ENCODE results near the gene DMXL2. TPM values are rescaled to one million over a fixed set of nuclear protein-coding genes. Genes with fewer than 3 reads are reported as not detected.
A peak's percentile ranks its signal among the peaks of the same experiment; 100 is the strongest.

The DMXL2 gene
- total and polyA plus RNA-seq, 9 of the 15 experiments (the other 6 are each of a cell fraction or from before 2014, with no cell fraction given), result 9.3 to 57.7 (median 30.7) TPM

- TF ChIP-seq NFE2 (IDR thresholded peaks at IDR 0.05; ENCODE audit: low read depth) (0 out of 2 replicates have a peak, but pooled peaks have one; percentile 6), RFX5 (IDR thresholded peaks at IDR 0.05; ENCODE audit: low read depth, low read length) (no peak), NFATC3 (IDR thresholded peaks at IDR 0.05) (no peak), TRIM24 (IDR thresholded peaks at IDR 0.05) (0 out of 4 replicates have a peak, but pooled peaks of 1 of the 2 experiments have one; percentile 9), TAF7 (tag; IDR thresholded peaks at IDR 0.05) (0 out of 2 replicates have a peak, but pooled peaks have one; percentile 16), MTA2 (IDR thresholded peaks at IDR 0.05; ENCODE audit: low read depth) (no peak), NCOA1 (IDR thresholded peaks at IDR 0.05; ENCODE audit: low read depth) (no peak), NFIX (CRISPR knock-in tag; IDR thresholded peaks at IDR 0.05; ENCODE audit: low read depth) (no peak), KAT7 (CRISPR knock-in tag; IDR thresholded peaks at IDR 0.05; ENCODE audit: borderline replicate concordance) (no peak), MYC (IDR thresholded peaks at IDR 0.05; ENCODE audit: low read depth, low read length) (no peak), MYC (CRISPR knock-in tag; IDR thresholded peaks at IDR 0.05; ENCODE audit: borderline replicate concordance, low read depth) (no peak), POLR2G (IDR thresholded peaks at IDR 0.05; ENCODE audit: low read depth, low read length) (no peak), HOXB6 (CRISPR knock-in tag; IDR thresholded peaks at IDR 0.05; ENCODE audit: borderline replicate concordance) (no peak)
- TF ChIP-seq, protein P1, sequence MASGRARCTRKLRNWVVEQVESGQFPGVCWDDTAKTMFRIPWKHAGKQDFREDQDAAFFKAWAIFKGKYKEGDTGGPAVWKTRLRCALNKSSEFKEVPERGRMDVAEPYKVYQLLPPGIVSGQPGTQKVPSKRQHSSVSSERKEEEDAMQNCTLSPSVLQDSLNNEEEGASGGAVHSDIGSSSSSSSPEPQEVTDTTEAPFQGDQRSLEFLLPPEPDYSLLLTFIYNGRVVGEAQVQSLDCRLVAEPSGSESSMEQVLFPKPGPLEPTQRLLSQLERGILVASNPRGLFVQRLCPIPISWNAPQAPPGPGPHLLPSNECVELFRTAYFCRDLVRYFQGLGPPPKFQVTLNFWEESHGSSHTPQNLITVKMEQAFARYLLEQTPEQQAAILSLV (tag; IDR thresholded peaks at IDR 0.05), result no peak
- TF ChIP-seq, protein P2, sequence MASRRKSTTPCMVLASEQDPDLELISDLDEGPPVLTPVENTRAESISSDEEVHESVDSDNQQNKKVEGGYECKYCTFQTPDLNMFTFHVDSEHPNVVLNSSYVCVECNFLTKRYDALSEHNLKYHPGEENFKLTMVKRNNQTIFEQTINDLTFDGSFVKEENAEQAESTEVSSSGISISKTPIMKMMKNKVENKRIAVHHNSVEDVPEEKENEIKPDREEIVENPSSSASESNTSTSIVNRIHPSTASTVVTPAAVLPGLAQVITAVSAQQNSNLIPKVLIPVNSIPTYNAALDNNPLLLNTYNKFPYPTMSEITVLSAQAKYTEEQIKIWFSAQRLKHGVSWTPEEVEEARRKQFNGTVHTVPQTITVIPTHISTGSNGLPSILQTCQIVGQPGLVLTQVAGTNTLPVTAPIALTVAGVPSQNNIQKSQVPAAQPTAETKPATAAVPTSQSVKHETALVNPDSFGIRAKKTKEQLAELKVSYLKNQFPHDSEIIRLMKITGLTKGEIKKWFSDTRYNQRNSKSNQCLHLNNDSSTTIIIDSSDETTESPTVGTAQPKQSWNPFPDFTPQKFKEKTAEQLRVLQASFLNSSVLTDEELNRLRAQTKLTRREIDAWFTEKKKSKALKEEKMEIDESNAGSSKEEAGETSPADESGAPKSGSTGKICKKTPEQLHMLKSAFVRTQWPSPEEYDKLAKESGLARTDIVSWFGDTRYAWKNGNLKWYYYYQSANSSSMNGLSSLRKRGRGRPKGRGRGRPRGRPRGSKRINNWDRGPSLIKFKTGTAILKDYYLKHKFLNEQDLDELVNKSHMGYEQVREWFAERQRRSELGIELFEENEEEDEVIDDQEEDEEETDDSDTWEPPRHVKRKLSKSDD (conservative IDR thresholded peaks at IDR 0.05; ENCODE audit: low read length), result no peak
- TF ChIP-seq, protein P3, sequence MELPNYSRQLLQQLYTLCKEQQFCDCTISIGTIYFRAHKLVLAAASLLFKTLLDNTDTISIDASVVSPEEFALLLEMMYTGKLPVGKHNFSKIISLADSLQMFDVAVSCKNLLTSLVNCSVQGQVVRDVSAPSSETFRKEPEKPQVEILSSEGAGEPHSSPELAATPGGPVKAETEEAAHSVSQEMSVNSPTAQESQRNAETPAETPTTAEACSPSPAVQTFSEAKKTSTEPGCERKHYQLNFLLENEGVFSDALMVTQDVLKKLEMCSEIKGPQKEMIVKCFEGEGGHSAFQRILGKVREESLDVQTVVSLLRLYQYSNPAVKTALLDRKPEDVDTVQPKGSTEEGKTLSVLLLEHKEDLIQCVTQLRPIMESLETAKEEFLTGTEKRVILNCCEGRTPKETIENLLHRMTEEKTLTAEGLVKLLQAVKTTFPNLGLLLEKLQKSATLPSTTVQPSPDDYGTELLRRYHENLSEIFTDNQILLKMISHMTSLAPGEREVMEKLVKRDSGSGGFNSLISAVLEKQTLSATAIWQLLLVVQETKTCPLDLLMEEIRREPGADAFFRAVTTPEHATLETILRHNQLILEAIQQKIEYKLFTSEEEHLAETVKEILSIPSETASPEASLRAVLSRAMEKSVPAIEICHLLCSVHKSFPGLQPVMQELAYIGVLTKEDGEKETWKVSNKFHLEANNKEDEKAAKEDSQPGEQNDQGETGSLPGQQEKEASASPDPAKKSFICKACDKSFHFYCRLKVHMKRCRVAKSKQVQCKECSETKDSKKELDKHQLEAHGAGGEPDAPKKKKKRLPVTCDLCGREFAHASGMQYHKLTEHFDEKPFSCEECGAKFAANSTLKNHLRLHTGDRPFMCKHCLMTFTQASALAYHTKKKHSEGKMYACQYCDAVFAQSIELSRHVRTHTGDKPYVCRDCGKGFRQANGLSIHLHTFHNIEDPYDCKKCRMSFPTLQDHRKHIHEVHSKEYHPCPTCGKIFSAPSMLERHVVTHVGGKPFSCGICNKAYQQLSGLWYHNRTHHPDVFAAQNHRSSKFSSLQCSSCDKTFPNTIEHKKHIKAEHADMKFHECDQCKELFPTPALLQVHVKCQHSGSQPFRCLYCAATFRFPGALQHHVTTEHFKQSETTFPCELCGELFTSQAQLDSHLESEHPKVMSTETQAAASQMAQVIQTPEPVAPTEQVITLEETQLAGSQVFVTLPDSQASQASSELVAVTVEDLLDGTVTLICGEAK (IDR thresholded peaks at IDR 0.05), result no peak
- TF ChIP-seq, protein P3 (CRISPR knock-in tag; IDR thresholded peaks at IDR 0.05), result no peak
Observed at GRCh38 chr15:51672155-51672687, 49.6 kb upstream of the DMXL2 start (continued).
